Naive thymus-derived CD8-positive, alpha-beta T cell (primary cell): Measurements from ENCODE around the gene MID1. TPM values are rescaled to one million over a fixed set of nuclear protein-coding genes. Genes with fewer than 3 reads are reported as not detected.

Source experiments
- ATAC-seq, 2 donors: fragments of 150-1000 bp; cut with Tn5 transposase in 1 of 2; sonication (Bioruptor Pico), chemical (Tn5 transposase) in 1 of 2; 1 replicate in 1 of 2; 2 replicates in 1 of 2; pipeline ENCODE4 v1.10.0; 2021; ENCODE audit warnings: mild to moderate bottlenecking in 2 of 2, moderate library complexity in 2 of 2
- POLR2A ChIA-PET: fragments of 350-600 bp; sonication (Branson Sonifier 250); formaldehyde crosslinking; loops from one replicate; lab custom pipeline; 2021; ENCODE audit warnings: antibody characterized with exemption; lab: Charles Lee
- DNase-seq, 10 donors: peaks; one replicate each; pipeline versions ENCODE4 v3.0.0 to v3.0.0-alpha.2; 2020 to 2022
- H3K27ac Mint-ChIP-seq, 10 donors: one replicate each; pipeline ENCODE4 v1.8.0; 2020 to 2022; ENCODE audit warnings: mild to moderate bottlenecking in 10 of 10, mixed read lengths in 10 of 10, moderate library complexity in 4 of 10, inconsistent platforms in 1 of 10
- H3K27me3 Mint-ChIP-seq, 5 donors: one replicate each; pipeline ENCODE4 v1.8.0; 2021 to 2022; ENCODE audit warnings: mixed read lengths in 5 of 5
- H3K36me3 Mint-ChIP-seq, 3 donors: one replicate each; pipeline ENCODE4 v1.8.0; 2020 to 2022; ENCODE audit warnings: mixed read lengths in 3 of 3, mild to moderate bottlenecking in 2 of 3, inconsistent platforms in 1 of 3
- H3K4me1 Mint-ChIP-seq, 4 donors: one replicate each; pipeline ENCODE4 v1.8.0; 2021 to 2022; ENCODE audit warnings: mixed read lengths in 4 of 4
- H3K4me3 Mint-ChIP-seq, 10 donors: one replicate each; pipeline ENCODE4 v1.8.0; 2020 to 2022; ENCODE audit warnings: mild to moderate bottlenecking in 10 of 10, mixed read lengths in 10 of 10, moderate library complexity in 6 of 10, inconsistent platforms in 1 of 10
- H3K9me3 Mint-ChIP-seq, 9 donors: one replicate each; pipeline ENCODE4 v1.8.0; 2020 to 2022; ENCODE audit warnings: mixed read lengths in 9 of 9, mild to moderate bottlenecking in 3 of 9, inconsistent platforms in 1 of 9, moderate library complexity in 1 of 9
- polyA plus RNA-seq, 3 donors: library from polyadenylated mRNA; unstranded; fragments of 300-500 nt; fragmentation: Illumina TruSeq; gene quantifications; one replicate each; pipeline ENCODE4 v1.2.3, GENCODE V29; 2021
- total RNA-seq, 8 experiments: library from RNA in 2 of 8; stranded (reverse) in 2 of 8; gene quantifications; one replicate each; pipeline ENCODE4 v1.2.3 and lab custom pipeline; 2021 to 2026

The MID1 gene
- total and polyA plus RNA-seq, 5 experiments from 2014 or later, result 0.31 TPM; not detected in 4

- H3K9me3 Mint-ChIP-seq, result peaks cover 0 to 3% (median 0%) of the 10 kb centered on the region in 9 donors
- H3K27ac Mint-ChIP-seq, result no peak overlapping the region
- ATAC-seq, result no peak
- no peaks in the 10 kb centered on the region for H3K36me3 Mint-ChIP-seq
- no peaks in the 10 kb centered on the region for H3K4me1 Mint-ChIP-seq
- H3K4me3 Mint-ChIP-seq, result no peak overlapping the region
- no peak for DNase-seq
- H3K27me3 Mint-ChIP-seq, result peaks cover 0 to 1% (median 0%) of the 10 kb centered on the region in 5 donors
- POLR2A ChIA-PET, result no interaction called here
Observed at GRCh38 chrX:10536744-10537143, 83.6 kb downstream of the MID1 start.

- H3K27ac Mint-ChIP-seq, result no peak overlapping the region
- no peaks in the 10 kb centered on the region for H3K36me3 Mint-ChIP-seq
- peaks cover 0 to 1% (median 0%) of the 10 kb centered on the region in 5 donors for H3K27me3 Mint-ChIP-seq
Observed at GRCh38 chrX:10534611-10535010, 85.8 kb downstream of the MID1 start.

GRCh38 chrX:10533696-10534365 is 86.6 kb downstream of the MID1 start:
- H3K36me3 Mint-ChIP-seq, result no peaks in the 10 kb centered on the region
- H3K27ac Mint-ChIP-seq, result no peak overlapping the region
- H3K4me3 Mint-ChIP-seq, result no peak overlapping the region
- DNase-seq (no peak), ATAC-seq (no peak)
- peaks cover 0 to 1% (median 0%) of the 10 kb centered on the region in 5 donors for H3K27me3 Mint-ChIP-seq
- POLR2A ChIA-PET, result no interaction called here
- peaks cover 0 to 3% (median 0%) of the 10 kb centered on the region in 9 donors for H3K9me3 Mint-ChIP-seq
- no peaks in the 10 kb centered on the region for H3K4me1 Mint-ChIP-seq

More at GRCh38 chrX:10534611-10535010, 85.8 kb downstream of the MID1 start:
- no peak for ATAC-seq
- H3K9me3 Mint-ChIP-seq, result peaks cover 0 to 3% (median 0%) of the 10 kb centered on the region in 9 donors
- no peak for DNase-seq
- H3K4me1 Mint-ChIP-seq, result no peaks in the 10 kb centered on the region
- POLR2A ChIA-PET, result no interaction called here
- H3K4me3 Mint-ChIP-seq, result no peak overlapping the region

GRCh38 chrX:10531927-10532326 is 88.5 kb downstream of the MID1 start:
- POLR2A ChIA-PET, result no interaction called here
- H3K4me1 Mint-ChIP-seq, result no peaks in the 10 kb centered on the region
- H3K4me3 Mint-ChIP-seq, result no peak overlapping the region
- DNase-seq, result no peak
- no peaks in the 10 kb centered on the region for H3K36me3 Mint-ChIP-seq
- ATAC-seq, result no peak
- peaks cover 0 to 1% (median 0%) of the 10 kb centered on the region in 5 donors for H3K27me3 Mint-ChIP-seq
- no peak overlapping the region for H3K27ac Mint-ChIP-seq
- H3K9me3 Mint-ChIP-seq, result no peaks in the 10 kb centered on the region

- POLR2A ChIA-PET, result no interaction called here
- no peaks in the 10 kb centered on the region for H3K4me1 Mint-ChIP-seq
- H3K4me3 Mint-ChIP-seq, result no peak overlapping the region
- H3K9me3 Mint-ChIP-seq, result peaks cover 0 to 2% (median 0%) of the 10 kb centered on the region in 9 donors
- peaks cover 0 to 1% (median 0%) of the 10 kb centered on the region in 5 donors for H3K27me3 Mint-ChIP-seq
- ATAC-seq, result no peak
- DNase-seq, result no peak
- H3K36me3 Mint-ChIP-seq, result no peaks in the 10 kb centered on the region
- H3K27ac Mint-ChIP-seq, result no peak overlapping the region
Observed at GRCh38 chrX:10529344-10529743, 91.0 kb downstream of the MID1 start.

GRCh38 chrX:10526451-10526850 is 93.9 kb downstream of the MID1 start:
- Mint-ChIP-seq H3K4me3 (no peak overlapping the region), H3K27me3 (peaks cover 0 to 1% (median 0%) of the 10 kb centered on the region in 5 donors), H3K4me1 (no peaks in the 10 kb centered on the region), H3K36me3 (no peaks in the 10 kb centered on the region), H3K27ac (no peak overlapping the region), H3K9me3 (peaks cover 0 to 3% (median 0%) of the 10 kb centered on the region in 9 donors)
- POLR2A ChIA-PET, result no interaction called here
- ATAC-seq (no peak), DNase-seq (no peak)

- POLR2A ChIA-PET, result no interaction called here
- Mint-ChIP-seq H3K36me3 (no peaks in the 10 kb centered on the region), H3K27ac (no peak overlapping the region), H3K27me3 (peaks cover 0 to 1% (median 0%) of the 10 kb centered on the region in 5 donors), H3K4me3 (no peak overlapping the region), H3K9me3 (peaks cover 0 to 12% (median 0%) of the 10 kb centered on the region in 9 donors), H3K4me1 (no peaks in the 10 kb centered on the region)
- no peak for ATAC-seq
- DNase-seq, result no peak
Observed at GRCh38 chrX:10525381-10526120, 94.8 kb downstream of the MID1 start.

GRCh38 chrX:10524578-10524977 is 95.8 kb downstream of the MID1 start:
- Mint-ChIP-seq H3K27ac (no peak overlapping the region), H3K9me3 (peaks cover 0 to 14% (median 0%) of the 10 kb centered on the region in 9 donors), H3K4me3 (no peak overlapping the region), H3K27me3 (peaks cover 0 to 1% (median 0%) of the 10 kb centered on the region in 5 donors), H3K4me1 (no peaks in the 10 kb centered on the region), H3K36me3 (no peaks in the 10 kb centered on the region)
- DNase-seq, result no peak
- POLR2A ChIA-PET, result no interaction called here
- ATAC-seq, result no peak

GRCh38 chrX:10519761-10520160 is 100.6 kb downstream of the MID1 start:
- H3K27ac Mint-ChIP-seq, result no peak overlapping the region
- DNase-seq (no peak), ATAC-seq (no peak)
- no peak overlapping the region for H3K4me3 Mint-ChIP-seq
- no peaks in the 10 kb centered on the region for H3K27me3 Mint-ChIP-seq
- no peaks in the 10 kb centered on the region for H3K4me1 Mint-ChIP-seq
- no peaks in the 10 kb centered on the region for H3K36me3 Mint-ChIP-seq
- POLR2A ChIA-PET, result no interaction called here
- peaks cover 0 to 14% (median 0%) of the 10 kb centered on the region in 9 donors for H3K9me3 Mint-ChIP-seq

- POLR2A ChIA-PET, result no interaction called here
- no peaks in the 10 kb centered on the region for H3K36me3 Mint-ChIP-seq
- no peaks in the 10 kb centered on the region for H3K4me1 Mint-ChIP-seq
- no peak overlapping the region for H3K4me3 Mint-ChIP-seq
- no peak overlapping the region for H3K27ac Mint-ChIP-seq
- H3K27me3 Mint-ChIP-seq, result no peaks in the 10 kb centered on the region
- DNase-seq (no peak), ATAC-seq (no peak)
- H3K9me3 Mint-ChIP-seq, result peaks cover 0 to 14% (median 0%) of the 10 kb centered on the region in 9 donors
Observed at GRCh38 chrX:10519278-10519677, 101.1 kb downstream of the MID1 start.

- Mint-ChIP-seq H3K9me3 (peaks cover 0 to 14% (median 0%) of the 10 kb centered on the region in 9 donors), H3K27me3 (no peaks in the 10 kb centered on the region), H3K36me3 (no peaks in the 10 kb centered on the region), H3K4me3 (no peak overlapping the region), H3K4me1 (no peaks in the 10 kb centered on the region), H3K27ac (no peak overlapping the region)
- ATAC-seq (no peak), DNase-seq (no peak)
- POLR2A ChIA-PET, result no interaction called here
Observed at GRCh38 chrX:10518073-10518472, 102.3 kb downstream of the MID1 start.

GRCh38 chrX:10516781-10517322 is 103.5 kb downstream of the MID1 start:
- DNase-seq (no peak), ATAC-seq (no peak)
- H3K27me3 Mint-ChIP-seq, result no peaks in the 10 kb centered on the region
- no peaks in the 10 kb centered on the region for H3K4me1 Mint-ChIP-seq
- H3K4me3 Mint-ChIP-seq, result no peak overlapping the region
- peaks cover 0 to 14% (median 1%) of the 10 kb centered on the region in 9 donors for H3K9me3 Mint-ChIP-seq
- H3K27ac Mint-ChIP-seq, result no peak overlapping the region
- H3K36me3 Mint-ChIP-seq, result no peaks in the 10 kb centered on the region
- POLR2A ChIA-PET, result no interaction called here

- H3K36me3 Mint-ChIP-seq, result no peaks in the 10 kb centered on the region
- no peaks in the 10 kb centered on the region for H3K27me3 Mint-ChIP-seq
- DNase-seq (no peak), ATAC-seq (no peak)
- no peaks in the 10 kb centered on the region for H3K4me1 Mint-ChIP-seq
- POLR2A ChIA-PET, result no interaction called here
- H3K27ac Mint-ChIP-seq, result no peak overlapping the region
- no peak overlapping the region for H3K4me3 Mint-ChIP-seq
- peaks cover 0 to 4% (median 0%) of the 10 kb centered on the region in 9 donors for H3K9me3 Mint-ChIP-seq
Observed at GRCh38 chrX:10514891-10515290, 105.5 kb downstream of the MID1 start.
